EL (cell line): ENCODE data around the gene GRAMD1C.

Experiments used
- DNase-seq: peaks from one replicate; pipeline ENCODE4 v3.0.0-alpha.2; 2016

Gene GRAMD1C

GRCh38 chr3:113954091-113954685, 115.6 kb downstream of the GRAMD1C start:
- DNase-seq = no peak

GRCh38 chr3:113963879-113964278, 125.3 kb downstream of the GRAMD1C start:
- DNase-seq = no peak

DNA sequence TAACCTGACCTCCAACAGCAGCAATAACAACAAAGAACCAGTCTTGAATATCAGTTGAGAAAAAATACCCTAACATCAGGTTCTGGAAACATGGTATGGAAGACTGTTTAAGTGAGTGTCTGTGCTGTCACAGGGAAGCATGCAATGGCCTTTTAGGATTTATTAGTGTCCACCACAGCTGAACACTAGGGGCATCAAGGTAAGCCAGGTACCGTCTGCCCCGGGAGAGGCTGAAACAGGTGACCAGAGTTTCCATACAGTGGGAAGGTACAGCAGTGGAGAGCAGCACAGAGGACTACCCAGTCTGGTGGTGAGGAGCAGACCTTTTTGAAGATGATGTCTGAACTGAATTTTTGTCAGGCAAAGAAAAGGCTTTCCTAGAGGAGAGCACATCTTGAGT, 127.6 kb downstream of the GRAMD1C start:
- DNase-seq = no peak

- DNase-seq = peak; percentile 4
These were observed 130.4 kb downstream of the GRAMD1C start for GRCh38 chr3:113968986-113969385.

DNA sequence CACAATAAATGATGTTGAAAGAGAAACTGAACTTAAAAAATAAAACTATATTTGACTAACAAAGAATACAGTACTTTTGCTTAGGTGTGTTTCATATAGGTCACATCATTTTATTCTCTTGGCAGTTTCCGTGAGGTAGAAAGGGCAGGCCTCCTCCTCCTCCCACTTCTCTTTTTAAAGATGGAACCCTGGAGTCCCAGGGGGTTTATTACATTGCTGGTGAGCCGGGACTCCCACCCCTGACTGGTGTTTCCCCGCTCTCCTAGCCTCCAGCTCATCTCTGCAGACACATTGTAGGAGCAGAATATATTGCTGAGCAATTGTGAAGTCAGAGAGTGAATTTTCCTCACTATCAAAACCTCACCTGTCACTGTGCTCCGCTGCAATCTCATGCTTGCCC, 139.2 kb downstream of the GRAMD1C start:
- DNase-seq = no peak

- DNase-seq = no peak
These were observed 141.3 kb downstream of the GRAMD1C start for GRCh38 chr3:113979916-113980315.

GRCh38 chr3:113981803-113982202, 143.2 kb downstream of the GRAMD1C start:
- DNase-seq = no peak

- DNase-seq = no peak
These were observed 145.0 kb downstream of the GRAMD1C start for GRCh38 chr3:113983544-113983943.

GRCh38 chr3:113985541-113985940, 147.0 kb downstream of the GRAMD1C start:
- no peak for DNase-seq
